GM23248 (cell line): ENCODE data around the gene NEK6.

ENCODE experiments used
- EZH2 ChIP-seq: fragments of 200-600 bp; sonication (generic); IDR thresholded peaks from 2 replicates; pipeline ENCODE4 v1.6.1; 2018; ENCODE audit warnings: antibody characterized with exemption, mild to moderate bottlenecking; ENCODE audit not compliant: insufficient read depth, poor library complexity, severe bottlenecking
- EZH2phosphoT487 ChIP-seq: fragments of 200-600 bp; sonication (generic); IDR thresholded peaks from 2 replicates; pipeline ENCODE4 v1.6.1; 2018; ENCODE audit warnings: antibody characterized with exemption, moderate library complexity, mild to moderate bottlenecking, low read depth; ENCODE audit not compliant: insufficient read depth

DNA sequence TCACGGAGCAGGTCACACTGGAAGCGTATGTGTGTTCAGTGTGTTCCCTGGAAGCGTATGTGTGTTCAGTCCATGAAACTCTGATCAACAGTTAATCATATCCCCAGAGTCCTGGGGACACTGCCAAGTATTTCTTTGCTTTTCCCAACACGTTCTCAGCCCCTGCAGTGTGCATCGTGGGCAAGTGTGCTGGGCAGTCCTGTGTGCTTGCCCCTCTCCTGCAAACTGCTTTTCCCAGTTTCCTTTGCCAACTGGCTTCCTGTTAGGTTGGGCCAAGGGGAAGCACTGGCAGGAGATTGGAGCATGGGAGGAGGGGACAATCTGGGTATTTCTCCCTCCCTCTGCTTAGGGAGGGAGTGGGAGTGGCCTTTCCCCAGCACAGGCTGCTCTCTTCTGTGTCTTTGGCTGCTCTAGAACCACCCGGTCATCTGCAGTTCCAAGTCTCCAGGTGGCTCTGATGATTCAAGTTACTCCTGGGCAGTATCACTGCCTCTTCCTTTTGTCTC lies 36.8 kb upstream of the NEK6 start:
- TF ChIP-seq EZH2, result no peak
- TF ChIP-seq EZH2phosphoT487, result no peak
